GM18517 (cell line): ENCODE measurements around the gene CA6.
"Not testable (repeated sequence)": the region's sequence is repeated elsewhere in the genome, so short reads cannot be mapped to it uniquely, and the experiment has no call there.

Experiments
- ATAC-seq: cut with Tn5 transposase; IDR thresholded peaks from one replicate; pipeline ENCODE4 v1.9.1; 2021; ENCODE audit warnings: mild to moderate bottlenecking, moderate library complexity; ENCODE audit not compliant: unreplicated experiment

CA6 gene

GRCh38 chr1:8926707-8927694 is 18.7 kb upstream of the CA6 start:
- ATAC-seq: no peak

DNA sequence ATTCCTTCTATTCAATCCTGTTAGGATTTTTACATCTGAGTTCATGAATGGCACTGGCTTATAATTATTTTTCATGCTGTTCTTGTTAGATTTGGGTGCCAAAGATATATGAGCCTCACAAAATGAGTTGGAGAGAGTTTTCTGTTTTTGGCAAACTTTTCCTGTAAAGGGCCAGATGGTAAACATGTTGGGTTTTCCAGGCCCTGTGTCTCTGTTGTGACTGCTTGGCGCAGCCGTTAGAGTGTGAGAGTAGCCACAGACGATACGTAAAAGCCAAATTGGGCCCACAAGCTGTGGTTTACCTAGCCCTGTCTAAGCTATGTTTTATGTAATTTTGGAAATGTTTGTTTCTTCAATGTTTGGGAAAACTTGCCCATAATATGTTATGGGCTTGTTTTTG is 15.6 kb upstream of the CA6 start:
- ATAC-seq: no peak

DNA sequence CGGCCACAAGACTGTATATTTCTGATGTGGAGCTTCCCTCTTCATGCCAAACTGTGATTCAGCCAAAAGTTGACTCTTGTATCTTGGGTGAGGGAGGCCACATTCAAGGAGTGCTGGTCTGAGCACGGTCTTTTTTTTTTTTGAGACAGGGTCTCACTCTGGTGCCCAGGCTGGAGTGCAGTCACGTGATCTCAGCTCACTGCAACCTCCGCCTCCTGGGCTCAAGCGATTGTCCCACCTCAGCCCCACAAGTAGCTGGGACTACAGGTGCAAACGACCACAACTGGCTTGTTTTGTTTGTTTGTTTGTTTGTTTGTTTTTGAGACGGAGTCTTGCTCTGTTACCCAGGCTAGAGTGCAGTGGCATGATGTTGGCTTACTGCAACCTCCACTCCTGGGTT is 8.6 kb upstream of the CA6 start:
- ATAC-seq: not testable (repeated sequence)

- ATAC-seq: no peak
These were observed 8.0 kb upstream of the CA6 start for GRCh38 chr1:8937701-8938100.

- no peak for ATAC-seq
These were observed 7.3 kb upstream of the CA6 start for GRCh38 chr1:8938232-8938999.

DNA sequence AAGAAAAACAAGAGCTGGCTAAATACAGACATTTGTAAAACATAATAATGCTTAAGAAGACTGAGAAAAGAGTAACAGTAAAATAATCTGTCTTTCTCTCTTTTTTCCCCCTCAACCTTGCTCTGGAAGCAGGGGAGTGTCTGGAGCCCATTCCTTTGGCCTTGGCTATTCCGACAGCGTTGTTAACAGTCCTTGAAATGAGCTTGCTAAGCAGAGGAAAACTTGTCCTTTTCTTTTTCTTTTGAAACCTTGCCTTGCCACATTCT is 6.7 kb upstream of the CA6 start:
- ATAC-seq: no peak

DNA sequence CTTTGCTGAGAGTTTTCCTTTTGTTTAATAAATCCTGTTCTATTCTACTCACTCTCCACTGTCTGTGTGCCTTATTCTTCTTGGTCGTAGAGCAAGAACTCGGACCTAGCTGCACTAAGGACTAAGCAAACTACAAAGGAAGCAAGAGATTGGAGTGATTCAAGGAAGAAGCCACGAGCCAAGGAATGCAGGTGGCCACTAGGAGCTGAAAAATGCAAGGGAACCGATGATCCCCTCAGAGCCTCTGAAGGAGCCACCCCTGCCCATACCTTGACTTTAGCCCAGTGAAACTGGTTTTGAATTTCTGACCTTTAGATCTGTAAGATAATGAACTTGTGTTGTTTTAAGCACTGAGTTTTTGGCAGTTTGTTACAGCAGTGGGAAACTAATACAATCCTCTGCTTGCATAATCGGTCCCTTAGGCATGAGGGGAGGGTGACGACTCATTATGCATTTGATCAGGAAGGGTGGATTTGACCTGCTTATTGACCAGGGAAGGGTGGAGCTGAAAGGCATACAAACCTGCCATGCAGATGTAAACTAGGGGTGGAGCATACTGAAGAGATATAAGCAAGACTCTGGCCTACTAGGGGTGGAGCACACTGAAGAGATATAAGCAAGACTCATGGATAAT is 6.2 kb upstream of the CA6 start:
- ATAC-seq: no peak

GRCh38 chr1:8941906-8942305 is 3.8 kb upstream of the CA6 start:
- ATAC-seq: no peak

- no peak for ATAC-seq
These were observed 1.9 kb upstream of the CA6 start for GRCh38 chr1:8943498-8944405.

GRCh38 chr1:8947127-8947691 is 1.5 kb downstream of the CA6 start:
- ATAC-seq: no peak

GRCh38 chr1:8950309-8950708 is 4.6 kb downstream of the CA6 start:
- no peak for ATAC-seq

DNA sequence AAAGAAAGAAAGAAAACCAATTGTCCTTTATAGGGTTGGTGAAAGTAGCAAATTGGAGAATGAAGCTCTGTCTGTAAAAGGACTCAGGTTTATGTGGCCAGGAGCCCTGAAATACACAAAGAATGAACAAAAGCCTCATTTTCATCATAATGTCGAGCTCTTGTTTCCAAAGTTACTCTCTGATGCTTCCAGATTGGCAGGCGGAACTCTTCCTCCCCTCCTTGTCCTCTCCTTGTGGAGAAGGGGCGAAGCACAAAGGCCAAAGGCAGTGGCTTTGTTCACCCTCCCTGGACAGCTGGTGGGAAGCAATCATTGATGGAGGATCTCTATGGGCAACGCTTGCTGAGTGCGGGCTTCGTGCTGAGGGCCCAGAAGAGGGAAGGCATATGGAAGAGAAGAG is 5.6 kb downstream of the CA6 start:
- ATAC-seq: no peak

DNA sequence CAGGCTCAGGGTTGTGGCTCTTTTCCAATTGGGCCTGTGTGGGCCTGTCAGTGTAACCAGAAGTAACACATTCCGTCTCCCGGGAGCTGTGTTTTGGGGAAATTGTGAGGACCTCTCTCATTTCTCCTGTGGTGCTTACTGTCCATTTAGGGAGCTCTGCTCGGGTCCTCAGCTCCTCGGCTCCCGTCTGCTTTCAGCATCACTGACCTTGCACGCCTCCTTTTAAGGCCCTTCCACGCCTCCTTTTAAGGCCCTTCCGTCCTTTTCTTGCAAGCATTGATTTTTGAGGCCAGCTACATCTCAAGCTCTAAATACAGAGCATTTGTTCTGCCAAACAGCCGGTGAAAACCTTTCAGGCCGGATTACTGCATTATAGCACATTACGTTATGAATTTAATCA is 9.7 kb downstream of the CA6 start:
- ATAC-seq: no peak

DNA sequence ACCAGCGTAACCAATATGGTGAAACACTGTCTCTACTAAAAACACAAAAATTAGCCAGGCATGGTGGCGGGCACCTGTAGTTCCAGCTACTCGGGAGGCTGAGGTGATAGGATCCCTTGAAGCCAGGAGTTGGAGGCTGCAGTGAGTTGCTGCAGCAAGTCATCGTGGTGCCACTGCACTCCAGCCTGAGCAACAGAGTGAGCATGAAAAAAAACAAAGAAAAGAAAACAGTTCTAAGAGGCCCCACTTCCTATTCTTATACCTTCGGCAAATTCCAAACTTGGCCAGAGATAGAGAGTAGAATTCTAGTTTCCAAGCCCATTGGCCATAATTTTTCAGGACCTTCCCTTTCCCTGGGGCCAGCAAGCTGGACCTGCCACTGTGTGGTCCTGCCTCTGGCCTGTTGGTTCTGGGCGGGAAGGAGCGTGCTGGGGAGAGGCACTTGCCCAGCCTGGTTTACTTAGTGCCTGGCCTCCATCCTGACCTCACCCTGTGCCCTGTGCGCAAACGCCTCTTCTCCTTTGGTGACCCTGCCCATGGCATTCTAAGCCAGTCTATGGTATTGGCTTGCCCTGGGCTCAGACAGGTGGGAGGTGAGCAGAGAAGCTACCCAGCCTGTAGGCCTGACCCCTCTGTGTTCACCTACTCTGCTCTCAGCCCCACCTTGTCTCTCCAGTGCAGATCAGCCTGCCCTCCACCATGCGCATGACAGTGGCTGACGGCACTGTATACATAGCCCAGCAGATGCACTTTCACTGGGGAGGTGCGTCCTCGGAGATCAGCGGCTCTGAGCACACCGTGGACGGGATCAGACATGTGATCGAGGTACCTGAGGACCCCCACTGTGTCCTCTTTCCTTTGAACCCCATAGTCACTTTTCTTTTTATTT is 11.0 kb downstream of the CA6 start:
- no peak for ATAC-seq

GRCh38 chr1:8962812-8963530 is 17.3 kb downstream of the CA6 start:
- ATAC-seq: no peak

DNA sequence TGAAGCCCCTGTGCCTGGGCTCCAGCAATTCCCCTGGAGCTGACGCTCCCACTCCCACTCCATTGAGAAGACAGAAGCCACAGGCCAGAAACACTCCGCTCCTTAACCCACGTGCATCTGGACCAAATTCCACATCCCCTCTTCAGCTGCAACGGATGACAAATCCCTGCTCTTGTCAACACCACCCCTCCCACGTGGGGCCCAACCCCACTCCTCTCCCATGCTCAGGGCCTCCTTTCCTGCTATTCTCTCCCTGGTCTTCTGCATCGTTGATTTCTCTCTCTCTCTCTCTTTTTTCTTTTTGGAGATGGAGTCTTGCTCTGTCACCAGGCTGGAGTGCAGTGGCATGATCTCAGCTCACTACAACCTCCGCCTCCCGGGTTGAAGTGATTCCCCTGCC is 18.3 kb downstream of the CA6 start:
- ATAC-seq: no peak

GRCh38 chr1:8965121-8965820 is 19.6 kb downstream of the CA6 start:
- no peak for ATAC-seq

- ATAC-seq: no peak
These were observed 20.9 kb downstream of the CA6 start for GRCh38 chr1:8966606-8967005.
